ENCODE data around the gene ADAMTS16. TPM values are rescaled to one million over a fixed set of nuclear protein-coding genes. Genes with fewer than 3 reads are reported as not detected.

The ADAMTS16 gene
- total RNA-seq, 2 experiments from 2014 or later, result not detected

GRCh38 chr5:5321137-5321536 is 181.0 kb downstream of the ADAMTS16 start:
- no peaks in the 10 kb centered on the region for H3K4me1 Mint-ChIP-seq (ENCODE audit: low read depth)
- no peak overlapping the region for H3K27ac Mint-ChIP-seq
- CTCF ChIA-PET, result no interaction called here
- POLR2A ChIA-PET, result no interaction called here
- intact Hi-C loops (cut with micrococcal nuclease), result no loop called here
- H3K36me3 Mint-ChIP-seq, result no peaks in the 10 kb centered on the region
- H3K4me3 Mint-ChIP-seq, result no peak overlapping the region
- peaks cover 16% of the 10 kb centered on the region for H3K9me3 Mint-ChIP-seq
- no peak for DNase-seq
- no peaks in the 10 kb centered on the region for H3K27me3 Mint-ChIP-seq

- CTCF ChIA-PET, result no interaction called here
- Mint-ChIP-seq H3K9me3 (peaks cover 19% of the 10 kb centered on the region), H3K4me3 (no peak overlapping the region), H3K36me3 (no peaks in the 10 kb centered on the region), H3K27me3 (no peaks in the 10 kb centered on the region), H3K4me1 (ENCODE audit: low read depth) (no peaks in the 10 kb centered on the region), H3K27ac (no peak overlapping the region)
- intact Hi-C loops (cut with micrococcal nuclease), result no loop called here
- no peak for DNase-seq
- POLR2A ChIA-PET, result no interaction called here
Observed at GRCh38 chr5:5323551-5323950, 183.4 kb downstream of the ADAMTS16 start.

- Mint-ChIP-seq H3K36me3 (no peaks in the 10 kb centered on the region), H3K27me3 (no peaks in the 10 kb centered on the region), H3K27ac (no peak overlapping the region), H3K4me3 (no peak overlapping the region), H3K9me3 (peaks cover 20% of the 10 kb centered on the region), H3K4me1 (ENCODE audit: low read depth) (no peaks in the 10 kb centered on the region)
- intact Hi-C loops (cut with micrococcal nuclease), result no loop called here
- no peak for DNase-seq
- ChIA-PET CTCF (no interaction called here), POLR2A (no interaction called here)
Observed at GRCh38 chr5:5326115-5326758, 186.1 kb downstream of the ADAMTS16 start.

GRCh38 chr5:5327126-5327525 is 187.0 kb downstream of the ADAMTS16 start:
- H3K27ac Mint-ChIP-seq, result no peak overlapping the region
- intact Hi-C loops (cut with micrococcal nuclease), result no loop called here
- peaks cover 14% of the 10 kb centered on the region for H3K9me3 Mint-ChIP-seq
- H3K27me3 Mint-ChIP-seq, result no peaks in the 10 kb centered on the region
- H3K36me3 Mint-ChIP-seq, result no peaks in the 10 kb centered on the region
- no peak for DNase-seq
- ChIA-PET CTCF (no interaction called here), POLR2A (no interaction called here)
- H3K4me1 Mint-ChIP-seq (ENCODE audit: low read depth), result no peaks in the 10 kb centered on the region
- no peak overlapping the region for H3K4me3 Mint-ChIP-seq

- no peaks in the 10 kb centered on the region for H3K36me3 Mint-ChIP-seq
- intact Hi-C loops (cut with micrococcal nuclease), result no loop called here
- DNase-seq, result no peak
- peaks cover 7% of the 10 kb centered on the region for H3K9me3 Mint-ChIP-seq
- ChIA-PET CTCF (no interaction called here), POLR2A (no interaction called here)
- H3K27ac Mint-ChIP-seq, result no peak overlapping the region
- no peaks in the 10 kb centered on the region for H3K4me1 Mint-ChIP-seq (ENCODE audit: low read depth)
- H3K27me3 Mint-ChIP-seq, result no peaks in the 10 kb centered on the region
- H3K4me3 Mint-ChIP-seq, result no peak overlapping the region
Observed at GRCh38 chr5:5330728-5331452, 190.8 kb downstream of the ADAMTS16 start.

GRCh38 chr5:5331848-5332247 is 191.7 kb downstream of the ADAMTS16 start:
- H3K9me3 Mint-ChIP-seq, result peaks cover 7% of the 10 kb centered on the region
- no peak overlapping the region for H3K4me3 Mint-ChIP-seq
- CTCF ChIA-PET, result no interaction called here
- H3K27me3 Mint-ChIP-seq, result no peaks in the 10 kb centered on the region
- DNase-seq, result no peak
- POLR2A ChIA-PET, result no interaction called here
- no peaks in the 10 kb centered on the region for H3K4me1 Mint-ChIP-seq (ENCODE audit: low read depth)
- H3K27ac Mint-ChIP-seq, result no peak overlapping the region
- H3K36me3 Mint-ChIP-seq, result no peaks in the 10 kb centered on the region
- intact Hi-C loops (cut with micrococcal nuclease), result no loop called here

GRCh38 chr5:5332287-5332686 is 192.2 kb downstream of the ADAMTS16 start:
- intact Hi-C loops (cut with micrococcal nuclease), result no loop called here
- no peak overlapping the region for H3K27ac Mint-ChIP-seq
- peaks cover 7% of the 10 kb centered on the region for H3K9me3 Mint-ChIP-seq
- ChIA-PET POLR2A (no interaction called here), CTCF (no interaction called here)
- no peaks in the 10 kb centered on the region for H3K4me1 Mint-ChIP-seq (ENCODE audit: low read depth)
- H3K36me3 Mint-ChIP-seq, result no peaks in the 10 kb centered on the region
- H3K27me3 Mint-ChIP-seq, result no peaks in the 10 kb centered on the region
- no peak for DNase-seq
- H3K4me3 Mint-ChIP-seq, result no peak overlapping the region

GRCh38 chr5:5335107-5335506 is 195.0 kb downstream of the ADAMTS16 start:
- ChIA-PET CTCF (no interaction called here), POLR2A (no interaction called here)
- H3K27ac Mint-ChIP-seq, result no peak overlapping the region
- H3K4me3 Mint-ChIP-seq, result no peak overlapping the region
- H3K4me1 Mint-ChIP-seq (ENCODE audit: low read depth), result no peaks in the 10 kb centered on the region
- intact Hi-C loops (cut with micrococcal nuclease), result no loop called here
- no peaks in the 10 kb centered on the region for H3K9me3 Mint-ChIP-seq
- no peaks in the 10 kb centered on the region for H3K36me3 Mint-ChIP-seq
- no peaks in the 10 kb centered on the region for H3K27me3 Mint-ChIP-seq
- DNase-seq, result no peak

GRCh38 chr5:5335700-5336264 is 195.7 kb downstream of the ADAMTS16 start:
- CTCF ChIA-PET, result no interaction called here
- intact Hi-C loops (cut with micrococcal nuclease), result no loop called here
- no peak overlapping the region for H3K4me3 Mint-ChIP-seq
- H3K4me1 Mint-ChIP-seq (ENCODE audit: low read depth), result no peaks in the 10 kb centered on the region
- no peaks in the 10 kb centered on the region for H3K9me3 Mint-ChIP-seq
- POLR2A ChIA-PET, result no interaction called here
- H3K27me3 Mint-ChIP-seq, result no peaks in the 10 kb centered on the region
- H3K36me3 Mint-ChIP-seq, result no peaks in the 10 kb centered on the region
- no peak overlapping the region for H3K27ac Mint-ChIP-seq
- no peak for DNase-seq

GRCh38 chr5:5339257-5339656 is 199.1 kb downstream of the ADAMTS16 start:
- no peak overlapping the region for H3K4me3 Mint-ChIP-seq
- CTCF ChIA-PET, result no interaction called here
- POLR2A ChIA-PET, result no interaction called here
- no peaks in the 10 kb centered on the region for H3K36me3 Mint-ChIP-seq
- DNase-seq, result no peak
- no peaks in the 10 kb centered on the region for H3K9me3 Mint-ChIP-seq
- intact Hi-C loops (cut with micrococcal nuclease), result no loop called here
- H3K4me1 Mint-ChIP-seq (ENCODE audit: low read depth), result no peaks in the 10 kb centered on the region
- no peak overlapping the region for H3K27ac Mint-ChIP-seq
- peaks cover under 1% of the 10 kb centered on the region for H3K27me3 Mint-ChIP-seq

- no peaks in the 10 kb centered on the region for H3K9me3 Mint-ChIP-seq
- H3K4me1 Mint-ChIP-seq (ENCODE audit: low read depth), result no peaks in the 10 kb centered on the region
- ChIA-PET CTCF (no interaction called here), POLR2A (no interaction called here)
- no peak for DNase-seq
- peaks cover 3% of the 10 kb centered on the region for H3K27me3 Mint-ChIP-seq
- intact Hi-C loops (cut with micrococcal nuclease), result no loop called here
- H3K4me3 Mint-ChIP-seq, result no peak overlapping the region
- H3K36me3 Mint-ChIP-seq, result no peaks in the 10 kb centered on the region
- no peak overlapping the region for H3K27ac Mint-ChIP-seq
Observed at GRCh38 chr5:5340206-5340729, 200.1 kb downstream of the ADAMTS16 start.

- Mint-ChIP-seq H3K9me3 (no peaks in the 10 kb centered on the region), H3K36me3 (no peaks in the 10 kb centered on the region), H3K4me1 (ENCODE audit: low read depth) (no peaks in the 10 kb centered on the region), H3K27ac (no peak overlapping the region), H3K27me3 (peaks cover 3% of the 10 kb centered on the region), H3K4me3 (no peak overlapping the region)
- intact Hi-C loops (cut with micrococcal nuclease), result no loop called here
- POLR2A ChIA-PET, result no interaction called here
- DNase-seq, result no peak
- CTCF ChIA-PET, result no interaction called here
Observed at GRCh38 chr5:5341531-5342292, 201.6 kb downstream of the ADAMTS16 start.

Data from activated CD4-positive, alpha-beta memory T cell treated with anti-CD3 and anti-CD28 coated beads for 36 hours (primary cell).